ENCODE data around the gene ATP8B4.
"Not testable (repeated sequence)": the region's sequence is repeated elsewhere in the genome, so short reads cannot be mapped to it uniquely, and the experiment has no call there.

- TF ChIP-seq POLR2A (IDR thresholded peaks at IDR 0.05; ENCODE audit: low read depth, low read length); GATA2 (IDR thresholded peaks at IDR 0.05; ENCODE audit: insufficient read depth, insufficient read length, low read depth, low read length); FOS (IDR thresholded peaks at IDR 0.05; ENCODE audit: borderline replicate concordance, insufficient read depth, low read length); CTCF (IDR thresholded peaks at IDR 0.05; ENCODE audit: extremely low read depth in 1 of 2, insufficient read depth in 1 of 2, low read depth in 1 of 2, low read length in 2 of 2): not testable (repeated sequence)
- TF ChIP-seq, protein P1, sequence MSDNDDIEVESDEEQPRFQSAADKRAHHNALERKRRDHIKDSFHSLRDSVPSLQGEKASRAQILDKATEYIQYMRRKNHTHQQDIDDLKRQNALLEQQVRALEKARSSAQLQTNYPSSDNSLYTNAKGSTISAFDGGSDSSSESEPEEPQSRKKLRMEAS (IDR thresholded peaks at IDR 0.05; ENCODE audit: insufficient read depth, insufficient read length): not testable (repeated sequence)
These were observed 13.4 kb upstream of the ATP8B4 start for GRCh38 chr15:50132251-50132984.

Measured in endothelial cell of umbilical vein (primary cell).